ENCODE data around the gene ITGA6.
"Not testable (repeated sequence)": the region's sequence is repeated elsewhere in the genome, so short reads cannot be mapped to it uniquely, and the experiment has no call there.

The ITGA6 gene

DNA sequence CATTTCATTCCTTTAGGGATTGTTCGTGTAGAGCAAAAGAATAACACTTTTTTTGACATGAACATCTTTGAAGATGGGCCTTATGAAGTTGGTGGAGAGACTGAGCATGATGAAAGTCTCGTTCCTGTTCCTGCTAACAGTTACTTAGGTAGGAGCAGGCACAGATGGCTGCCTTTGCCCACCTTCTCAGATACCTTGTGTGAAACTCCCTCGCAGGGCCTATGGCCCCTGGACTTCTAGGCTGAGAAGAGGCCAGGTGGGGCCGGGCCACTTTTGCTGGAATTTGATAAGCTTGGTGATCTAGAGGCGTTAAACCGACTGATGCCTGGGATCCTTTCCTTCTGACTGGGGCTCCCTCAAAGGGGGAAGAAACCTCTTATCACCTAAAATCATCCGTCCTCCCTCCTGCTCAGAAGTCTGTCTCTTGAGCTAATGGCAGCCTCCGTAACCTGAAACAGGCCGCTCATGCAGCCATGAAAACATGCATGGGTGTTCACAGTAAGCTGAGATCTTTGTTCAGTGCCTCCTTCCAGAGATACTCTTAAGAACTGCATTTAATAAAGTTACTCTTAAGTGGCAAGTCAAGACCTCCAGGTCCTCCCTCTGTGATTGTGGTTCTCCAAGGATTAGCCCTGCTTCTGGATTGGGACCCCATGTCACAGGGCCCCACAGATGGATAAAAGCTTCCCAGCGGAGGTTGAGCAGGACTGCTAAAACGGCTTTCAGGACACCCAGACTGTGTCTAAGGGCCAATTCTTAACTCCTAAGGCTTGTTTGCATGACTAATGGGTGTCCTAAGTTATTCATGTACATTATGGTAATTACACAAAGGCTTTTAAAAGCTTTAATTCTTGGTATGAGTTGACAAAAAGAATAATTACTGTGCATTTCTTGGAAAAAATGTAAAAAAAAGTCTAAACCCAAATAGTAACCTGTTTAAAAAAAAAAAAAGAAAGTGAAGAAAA is 43.9 kb downstream of the ITGA6 start:
- DNase-seq: no peak

DNA sequence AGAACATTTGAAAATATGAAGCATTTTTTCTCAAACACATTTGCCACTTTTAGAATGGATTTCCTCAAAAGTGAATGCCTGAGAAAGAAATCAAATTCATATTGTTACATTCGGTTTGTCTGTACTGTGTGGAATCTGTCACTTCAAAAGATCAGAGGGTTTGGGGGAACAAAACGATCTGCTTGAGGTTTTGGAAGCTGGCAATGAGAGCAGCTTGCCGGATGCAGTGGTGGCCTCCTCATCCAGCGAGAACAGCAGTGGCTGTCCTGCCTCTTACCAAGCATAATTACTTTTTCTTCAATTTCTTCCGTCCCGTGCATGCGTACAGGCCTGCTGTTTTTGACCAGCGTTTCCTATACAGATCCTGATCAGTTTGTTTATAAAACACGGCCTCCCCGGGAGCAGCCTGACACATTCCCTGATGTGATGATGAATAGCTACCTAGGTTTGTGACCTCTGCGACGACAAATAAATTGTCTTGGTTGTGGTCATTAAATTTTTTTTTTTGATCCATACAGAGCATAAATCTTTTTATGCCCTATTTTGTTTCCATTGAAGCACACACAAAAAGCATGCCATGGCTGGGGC is 45.2 kb downstream of the ITGA6 start:
- DNase-seq: no peak

DNA sequence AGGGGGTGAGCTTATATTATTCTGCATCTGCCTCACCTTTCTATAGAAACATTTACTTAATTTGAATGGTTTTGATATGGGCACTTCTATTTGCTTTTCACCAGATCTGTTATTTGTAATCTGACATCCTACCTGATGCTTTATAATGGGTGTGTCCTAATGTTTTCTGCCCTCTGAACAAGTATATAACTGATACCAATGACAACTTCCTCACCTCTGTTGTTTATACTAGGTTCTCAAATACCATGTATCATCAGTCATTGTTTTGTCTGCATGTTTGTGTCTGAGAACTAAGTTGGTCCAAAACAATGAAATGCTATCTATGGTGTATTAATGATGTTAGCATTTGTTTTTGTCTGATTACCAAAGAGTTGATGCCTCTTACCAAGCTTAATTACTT is 45.8 kb downstream of the ITGA6 start:
- DNase-seq: no peak

DNA sequence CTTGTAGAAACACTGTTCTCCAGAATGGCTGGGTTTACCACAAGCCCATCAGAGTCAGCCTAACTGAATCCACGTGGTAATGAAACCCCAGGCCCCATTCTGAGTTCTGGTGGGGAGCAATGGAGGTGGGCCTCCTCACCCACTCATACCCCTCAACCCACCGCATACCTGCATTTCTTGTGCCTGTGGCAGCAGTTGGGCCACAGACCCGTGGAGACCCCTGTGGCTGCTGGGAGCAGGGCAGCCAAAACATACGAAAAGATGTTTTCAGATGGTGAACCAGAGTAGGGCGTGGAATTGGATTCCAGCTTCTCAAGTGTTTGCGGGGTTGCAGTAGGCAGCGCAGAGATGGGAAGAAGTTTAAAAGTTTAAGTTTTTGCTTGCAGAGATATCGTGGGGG is 51.0 kb downstream of the ITGA6 start:
- no peak for DNase-seq

DNA sequence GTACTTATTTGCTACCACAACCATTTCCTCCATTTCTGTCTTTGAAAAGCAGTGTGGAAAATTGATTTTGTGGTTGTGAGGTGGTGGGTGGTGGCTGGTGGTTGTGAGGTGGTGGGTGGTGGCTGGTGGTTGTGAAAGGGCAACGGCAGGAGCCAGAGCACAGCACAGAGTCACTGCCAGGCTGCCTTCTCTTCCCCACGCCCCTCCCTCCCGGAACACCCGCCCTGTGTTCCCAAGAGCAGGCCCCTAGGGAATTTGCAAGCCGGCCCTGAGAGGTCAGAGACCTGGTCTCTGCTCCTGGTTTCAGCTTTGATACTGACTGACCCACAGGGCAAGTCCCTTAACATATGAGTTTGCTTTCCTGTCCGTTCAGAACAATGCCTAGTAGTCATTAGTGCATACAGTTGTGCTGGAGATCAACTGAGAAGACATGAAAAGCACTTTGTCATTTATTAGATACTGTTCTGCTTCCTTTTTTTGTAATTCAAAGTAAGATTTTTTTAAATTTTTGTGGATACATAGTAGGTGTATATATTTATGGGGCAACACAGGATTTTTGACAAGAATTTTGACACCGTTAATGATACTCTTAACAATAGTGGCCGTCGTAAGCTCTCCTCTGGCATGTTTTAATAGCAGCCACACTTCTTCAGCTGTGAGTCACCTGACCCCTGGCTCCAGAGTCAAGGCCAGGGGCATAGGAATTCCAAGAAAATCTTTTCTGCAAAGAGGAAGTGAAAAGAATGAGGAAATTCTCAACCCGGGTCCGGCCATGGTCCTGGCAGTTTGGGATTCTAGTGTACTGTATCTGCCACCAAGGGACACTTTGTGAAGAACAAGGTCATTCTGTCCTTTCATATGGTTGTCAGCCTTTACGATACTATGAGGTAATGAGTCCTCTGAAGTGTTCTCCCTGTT is 53.2 kb downstream of the ITGA6 start:
- DNase-seq: no peak

DNA sequence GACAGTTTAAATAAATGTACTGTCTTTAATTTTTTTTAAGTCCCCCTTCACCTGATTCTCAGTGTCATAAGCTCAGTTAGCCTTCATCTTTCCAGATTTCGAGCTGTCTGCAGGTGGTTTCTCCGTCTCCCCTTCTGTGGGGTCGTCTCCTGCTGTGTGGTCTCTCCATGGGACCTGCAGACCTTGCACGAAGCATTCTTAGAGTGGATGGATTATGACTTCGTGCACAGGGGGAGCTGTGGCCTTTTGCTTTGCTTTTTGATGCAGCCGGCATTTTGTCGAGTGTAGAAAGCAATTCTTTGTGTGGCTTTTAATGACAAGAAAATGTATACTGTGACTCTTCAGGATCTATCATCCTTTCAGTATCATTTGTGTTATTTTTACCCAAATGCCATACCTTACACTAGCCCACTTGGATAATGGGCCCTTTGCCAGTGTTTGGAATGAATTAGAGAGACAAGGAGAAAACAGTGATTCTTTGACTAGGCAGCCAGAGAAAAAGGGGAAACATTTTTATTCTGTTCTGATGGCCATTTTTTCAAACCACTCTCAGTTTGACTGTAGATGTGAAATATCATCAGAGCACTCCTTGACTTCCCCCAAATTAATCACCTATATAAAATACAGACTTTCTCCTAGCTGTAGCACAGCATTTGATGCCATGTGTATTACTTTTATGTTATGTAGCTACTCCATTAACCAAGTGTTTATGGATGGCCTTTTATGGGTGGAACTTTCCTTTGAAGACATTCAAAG is 54.3 kb downstream of the ITGA6 start:
- DNase-seq: no peak

DNA sequence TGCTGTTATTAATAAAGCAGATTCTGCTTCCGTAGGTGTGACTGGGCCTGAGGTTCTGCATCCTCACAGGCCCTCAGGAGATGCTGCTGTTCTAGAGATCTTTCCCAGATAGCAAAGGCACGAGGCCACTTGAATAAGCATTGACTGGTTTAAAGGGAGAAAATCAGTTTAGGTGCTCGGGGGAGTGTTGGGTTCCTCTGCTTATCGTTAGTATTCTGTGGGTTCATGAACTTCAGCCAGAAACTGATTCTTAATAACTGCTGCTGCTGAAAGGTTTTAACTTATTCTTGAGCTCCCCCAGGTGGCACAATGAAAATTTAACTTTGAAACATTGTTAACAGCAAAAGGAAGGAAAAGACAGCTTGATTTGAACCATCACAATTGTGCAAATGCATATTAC is 56.9 kb downstream of the ITGA6 start:
- no peak for DNase-seq

DNA sequence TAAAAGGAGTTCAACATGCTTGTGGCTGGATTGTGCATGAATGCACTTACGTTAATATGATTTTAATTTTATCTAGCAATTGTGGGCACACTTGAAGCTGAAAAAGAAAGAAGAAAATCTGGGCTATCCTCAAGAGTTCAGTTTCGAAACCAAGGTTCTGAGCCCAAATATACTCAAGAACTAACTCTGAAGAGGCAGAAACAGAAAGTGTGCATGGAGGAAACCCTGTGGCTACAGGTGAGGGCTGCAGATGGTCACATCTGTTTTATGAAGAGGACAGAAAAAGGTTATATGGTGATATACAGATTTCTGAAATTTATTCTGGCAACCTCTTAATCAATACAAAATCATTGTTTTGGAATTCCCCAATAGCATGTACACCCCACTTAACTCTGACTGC is 57.3 kb downstream of the ITGA6 start:
- no peak for DNase-seq

DNA sequence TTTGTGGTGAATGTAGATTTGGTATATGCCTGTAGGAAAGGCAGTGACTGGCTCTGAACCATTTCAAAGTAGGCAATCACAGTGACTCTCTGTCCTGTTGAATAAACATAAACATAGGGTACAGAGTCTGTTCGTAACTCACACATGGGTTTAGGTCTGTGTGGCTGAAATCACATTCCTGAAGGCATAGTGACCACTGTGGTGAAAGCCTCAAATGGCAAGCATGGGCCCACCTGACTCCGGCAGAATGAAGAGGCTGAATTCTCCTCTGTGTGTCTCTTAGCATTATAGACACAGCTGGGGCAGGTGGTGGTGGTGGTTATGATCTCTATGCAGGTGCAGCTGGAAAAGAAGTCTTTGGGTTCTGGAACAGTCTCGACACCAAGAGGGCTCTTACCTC is 61.2 kb downstream of the ITGA6 start:
- no peak for DNase-seq

DNA sequence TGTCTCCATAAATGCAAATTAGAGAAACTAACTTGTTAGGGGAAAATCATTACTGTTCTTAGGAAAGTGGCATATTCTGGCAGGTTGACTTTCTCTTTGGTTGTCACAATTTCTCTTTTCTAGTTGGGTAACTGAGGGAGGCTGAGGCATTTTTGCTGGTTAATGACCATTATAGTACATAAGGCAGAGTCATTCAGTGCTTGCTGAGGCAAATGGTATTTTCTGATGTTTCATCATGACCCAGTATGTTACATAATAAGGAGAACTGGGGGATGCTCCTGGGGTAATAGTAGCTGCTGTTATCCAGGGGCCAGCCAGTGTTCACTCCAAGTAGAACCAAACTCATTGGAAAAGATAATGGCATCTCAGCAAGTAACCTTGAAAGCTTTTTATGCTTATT is 62.3 kb downstream of the ITGA6 start:
- DNase-seq: no peak

DNA sequence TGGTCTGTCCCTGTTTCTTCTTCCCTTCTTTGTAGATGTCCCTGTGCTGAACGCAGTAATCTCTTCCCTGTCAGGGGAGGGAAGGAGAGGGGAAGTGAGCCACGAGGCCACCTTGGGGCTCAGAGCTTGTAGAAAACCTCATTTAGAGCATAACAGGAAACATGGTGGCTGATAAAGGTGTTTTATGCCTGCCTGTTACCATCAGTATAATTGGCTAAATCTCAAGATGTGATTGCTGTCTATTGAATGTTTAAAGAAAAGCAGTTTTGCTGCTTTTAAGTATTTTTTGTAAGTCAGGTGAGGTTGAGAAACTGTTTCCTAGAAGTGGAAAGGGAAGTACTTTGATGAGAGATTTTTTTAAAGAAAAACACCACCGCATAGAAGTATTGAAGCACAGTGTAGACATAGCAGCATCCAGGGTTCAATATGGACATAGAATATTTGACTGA is 68.8 kb downstream of the ITGA6 start:
- DNase-seq: no peak

DNA sequence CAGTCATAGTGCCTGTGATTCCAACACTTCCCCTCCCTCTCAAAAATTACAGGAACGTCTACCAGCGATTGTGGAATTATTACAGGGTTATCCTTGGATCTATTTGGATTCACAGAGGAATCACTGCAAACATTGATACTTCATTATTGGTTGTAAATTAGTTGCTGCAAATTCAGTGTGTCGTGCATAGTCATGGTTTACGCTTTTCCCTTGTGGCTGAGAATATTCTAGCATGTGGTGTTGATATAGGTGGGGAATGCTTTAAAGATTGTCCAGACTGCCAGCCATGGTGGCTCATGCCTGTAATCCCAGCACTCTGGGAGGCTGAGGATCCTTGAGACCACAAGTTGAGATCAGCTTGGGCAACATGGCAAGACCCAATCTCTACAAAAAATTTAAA is 79.8 kb downstream of the ITGA6 start:
- no peak for DNase-seq

DNA sequence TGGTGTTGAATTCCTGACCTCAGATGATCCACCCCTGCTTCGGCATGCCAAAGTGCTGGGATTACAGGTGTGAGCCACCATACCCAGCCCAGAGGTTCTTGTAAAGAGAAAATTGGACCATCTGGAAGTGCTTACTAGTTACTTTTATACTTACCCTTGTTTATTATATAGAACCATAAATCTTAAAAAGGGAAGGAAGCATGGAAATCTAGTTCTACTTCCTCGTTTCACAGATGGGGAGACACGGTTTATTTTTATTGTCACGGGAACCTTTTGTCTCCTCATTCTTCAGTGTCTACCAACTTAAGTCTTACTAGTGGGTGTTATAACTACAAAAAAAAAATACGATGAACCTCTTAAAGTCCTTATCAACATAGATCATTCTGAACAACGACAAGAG is 82.7 kb downstream of the ITGA6 start:
- DNase-seq: no peak

DNA sequence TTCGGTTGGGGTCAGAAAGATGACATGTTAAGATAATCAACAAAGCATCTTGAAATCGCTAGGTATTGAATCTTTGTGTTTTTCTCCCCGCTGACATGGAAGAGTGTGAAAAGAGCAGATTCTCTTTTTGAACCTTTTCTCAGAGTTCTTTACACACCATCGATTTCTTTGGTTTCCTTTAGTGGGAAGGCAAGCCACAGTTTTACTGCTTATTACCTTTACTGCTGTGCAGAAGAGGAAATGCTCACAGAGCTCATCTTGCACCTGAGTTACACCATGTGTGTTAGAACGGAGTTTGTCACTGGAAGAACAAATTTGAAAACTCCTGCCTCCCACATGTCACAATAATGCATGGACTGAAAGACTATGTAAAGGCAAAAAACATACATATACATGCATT is 83.2 kb downstream of the ITGA6 start:
- DNase-seq: no peak

DNA sequence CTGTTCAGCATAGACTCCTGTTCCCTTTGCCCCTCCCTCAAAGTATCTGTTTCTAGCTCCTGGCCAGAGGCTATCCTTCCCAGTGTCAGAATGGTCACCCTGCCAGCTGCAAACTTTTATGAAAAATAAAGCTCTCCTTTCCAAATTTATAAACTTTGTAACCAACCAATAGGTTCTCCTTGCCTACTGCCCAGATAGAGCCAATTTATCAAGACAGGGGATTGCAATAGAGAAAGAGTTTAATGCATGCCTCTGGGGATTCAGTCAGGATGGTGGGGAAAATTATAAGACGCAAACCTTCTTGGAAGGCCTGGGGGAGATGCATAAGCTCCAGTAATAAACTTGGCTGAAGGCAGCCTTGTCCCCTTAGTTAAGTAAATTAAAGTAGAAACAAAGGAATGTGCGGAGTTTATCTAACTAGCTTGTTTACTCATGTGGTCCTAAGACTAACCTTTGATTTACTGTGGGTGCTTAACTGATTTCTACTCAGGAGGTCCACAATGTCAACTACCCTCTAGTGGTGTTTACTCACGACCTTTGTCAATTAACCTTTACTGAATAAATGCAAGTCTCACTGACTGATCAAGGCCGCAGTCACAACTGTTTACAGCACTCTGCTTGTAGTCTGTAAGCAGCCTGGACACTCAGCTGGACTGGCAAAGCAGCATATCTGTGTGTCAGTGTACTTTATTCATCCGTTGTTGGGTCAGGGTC is 85.6 kb downstream of the ITGA6 start:
- no peak for DNase-seq

DNA sequence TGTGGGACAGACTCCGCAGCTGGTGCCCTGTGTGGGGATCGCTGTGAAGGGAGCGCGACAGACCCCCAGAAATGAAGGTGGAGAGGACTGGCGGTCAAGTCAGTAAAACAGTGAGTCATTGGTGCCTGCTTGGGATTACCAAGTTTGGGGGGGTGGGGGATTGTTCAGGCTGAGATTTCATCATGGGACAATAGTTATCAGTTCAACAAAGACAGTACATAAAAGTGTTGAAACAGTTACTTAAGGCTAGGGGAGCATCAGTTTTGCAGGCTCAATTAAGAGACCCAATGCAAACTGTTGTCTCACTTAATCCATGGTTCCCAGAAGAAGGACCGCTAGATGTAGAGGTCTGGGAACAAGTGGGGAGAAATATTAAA is 86.1 kb downstream of the ITGA6 start:
- DNase-seq: no peak

DNA sequence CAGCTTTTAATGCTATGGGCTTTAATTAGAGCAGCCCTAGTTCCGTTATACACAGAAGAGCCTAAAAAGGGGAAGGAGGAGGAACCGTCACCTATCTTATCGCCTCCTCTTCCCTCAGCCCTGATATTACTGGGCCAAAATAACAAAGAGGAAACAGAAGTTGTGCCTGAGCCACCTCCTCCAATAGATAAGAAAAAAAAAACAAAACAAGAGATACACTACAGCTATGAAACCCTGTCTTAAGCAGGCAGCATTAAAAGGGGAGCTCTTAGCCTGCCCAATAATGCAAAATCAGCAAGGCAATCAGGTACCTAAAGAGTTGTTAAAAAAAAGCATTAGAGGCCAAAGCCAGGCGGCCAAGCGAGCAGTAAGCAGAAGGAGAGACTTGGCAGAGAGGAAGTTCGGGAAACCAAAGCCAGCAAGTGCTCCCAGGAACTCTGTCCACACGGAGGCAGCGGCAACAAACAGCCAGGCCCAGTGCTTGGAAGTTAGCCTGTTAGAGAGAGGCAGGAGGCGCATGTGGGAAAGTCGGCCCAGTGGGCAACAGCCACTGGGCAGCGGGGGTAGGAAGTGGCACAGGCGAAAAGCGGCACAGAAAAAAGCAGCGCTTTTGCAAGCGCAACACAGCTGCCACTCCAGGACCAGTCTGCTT is 86.7 kb downstream of the ITGA6 start:
- no peak for DNase-seq

DNA sequence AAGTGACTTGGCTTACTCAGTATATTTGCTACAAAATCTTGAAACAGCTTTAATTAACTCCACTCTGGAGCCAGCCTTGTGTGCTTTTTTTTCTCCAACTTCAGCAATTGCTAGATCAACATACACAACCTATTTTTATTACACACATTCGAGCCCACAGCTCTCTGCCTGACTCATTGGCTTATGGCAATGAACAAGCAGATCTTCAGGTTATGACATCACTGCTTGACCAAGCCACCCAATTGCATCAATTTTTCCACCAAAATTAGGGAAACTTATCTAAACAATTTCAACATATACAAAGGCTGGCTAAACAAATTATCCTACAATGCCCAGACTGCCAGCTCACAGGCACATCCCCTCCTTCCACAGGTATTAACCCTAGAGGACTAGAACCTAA is 88.9 kb downstream of the ITGA6 start:
- no peak for DNase-seq

DNA sequence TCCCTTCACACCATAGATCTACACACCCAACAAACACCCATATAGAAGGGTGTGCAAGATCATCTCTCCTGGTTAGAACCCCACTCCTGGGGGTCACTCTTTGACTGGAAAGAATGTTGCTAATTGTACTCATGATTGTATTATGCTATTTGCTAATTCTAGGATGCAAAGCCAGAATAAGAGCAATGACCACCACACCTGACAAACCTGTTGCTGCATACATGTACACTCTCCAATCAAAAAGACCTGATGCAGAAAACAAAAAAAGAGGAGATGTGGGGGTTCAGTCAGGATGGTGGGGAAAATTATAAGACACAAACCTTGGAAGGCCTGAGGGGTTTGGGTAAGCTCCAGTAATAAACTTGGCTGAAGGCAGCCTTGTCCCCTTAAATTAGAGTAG is 91.6 kb downstream of the ITGA6 start:
- no peak for DNase-seq

DNA sequence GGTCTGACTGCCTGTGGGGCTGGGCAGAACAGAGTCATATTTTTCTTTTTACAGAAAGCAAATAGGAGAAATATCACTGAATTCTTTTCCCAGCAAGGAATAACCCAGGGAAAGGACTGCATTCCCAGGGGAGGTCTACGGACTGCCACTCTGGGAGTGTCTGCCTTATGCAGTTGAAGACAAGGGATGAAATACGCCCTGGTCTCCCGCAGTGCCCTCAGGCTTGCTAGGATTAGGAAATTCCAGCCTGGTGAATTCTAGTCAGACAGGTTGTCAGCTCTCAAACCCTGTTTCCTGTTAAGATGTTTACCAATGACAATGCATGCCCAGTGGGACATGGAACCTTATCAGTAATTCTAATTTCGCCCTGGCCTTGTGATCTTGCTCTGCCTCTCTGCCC is 98.2 kb downstream of the ITGA6 start:
- no peak for DNase-seq

DNA sequence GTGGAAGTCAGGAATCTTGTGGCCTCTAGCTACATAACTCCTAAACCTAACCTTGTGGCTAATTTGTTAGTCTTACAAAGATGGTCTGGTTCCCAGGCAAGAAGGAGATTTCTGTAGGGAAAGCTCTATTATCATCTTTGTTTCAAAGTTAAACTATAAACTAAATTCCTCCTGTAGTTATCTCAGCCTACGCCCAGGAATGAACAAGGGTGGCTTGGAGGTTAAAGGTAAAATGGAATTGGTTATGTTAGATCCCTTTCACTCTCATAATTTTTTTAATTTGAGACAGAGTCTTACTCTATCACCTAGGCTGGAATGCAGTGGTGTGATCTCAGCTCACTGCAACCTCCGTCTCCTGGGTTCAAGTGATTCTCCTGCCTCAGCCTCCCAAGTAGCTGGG is 103.9 kb downstream of the ITGA6 start:
- DNase-seq: no peak

DNA sequence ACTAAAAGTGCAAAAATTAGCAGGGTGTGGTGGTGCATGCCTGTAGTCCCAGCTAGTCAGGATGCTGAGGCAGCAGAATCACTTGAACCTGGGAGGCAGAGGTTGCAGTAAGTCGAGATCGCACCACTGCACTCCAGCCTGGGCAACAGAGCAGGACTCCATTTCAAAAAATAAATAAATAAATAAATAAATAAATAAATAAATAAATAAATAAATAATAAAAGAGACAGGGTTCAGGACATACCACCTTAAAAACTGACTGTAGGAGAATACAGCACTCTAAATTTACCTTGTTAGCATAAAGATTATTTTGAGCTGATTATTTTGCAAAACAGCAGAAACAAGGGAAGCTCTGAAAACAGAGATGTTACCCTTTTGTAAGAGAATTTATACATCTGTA is 105.1 kb downstream of the ITGA6 start:
- DNase-seq: not testable (repeated sequence)

Measured in T1000 (cell line).